Vagina (tissue), 2 donors: ENCODE measurements around the gene HES7. TPM values are rescaled to one million over a fixed set of nuclear protein-coding genes. Genes with fewer than 3 reads are reported as not detected.

ENCODE experiments used
- DNase-seq, 2 donors: peaks; one replicate each; pipeline ENCODE4 v3.0.0-alpha.2; 2017; ENCODE audit errors: extremely low spot score in 2 of 2
- H3K27ac ChIP-seq: fragments of 200-600 bp; sonication (generic); one replicate; pipeline ENCODE4 v1.5.1; 2019
- H3K27me3 ChIP-seq: fragments of 200-600 bp; sonication (generic); one replicate; pipeline ENCODE4 v1.5.1; 2019
- H3K36me3 ChIP-seq, 2 donors: fragments of 200-600 bp; sonication (generic); one replicate each; pipeline ENCODE4 v1.5.1; 2017 to 2019
- H3K4me1 ChIP-seq: fragments of 200-600 bp; sonication (generic); one replicate; pipeline ENCODE4 v1.5.1; 2019
- H3K4me3 ChIP-seq, 2 donors: fragments of 200-600 bp; sonication (generic); 1 replicate in 1 of 2; 2 replicates in 1 of 2; pipeline ENCODE4 v1.5.1; 2016 to 2019
- H3K9me3 ChIP-seq: fragments of 200-600 bp; sonication (generic); one replicate; pipeline ENCODE4 v1.5.1; 2019
- CTCF ChIP-seq, 3 experiments: fragments of 450-650 bp in 2 of 3; fragments of 200-600 bp in 1 of 3; sonication (generic) in 1 of 3; IDR thresholded peaks; one replicate each; pipeline ENCODE4 v1.5.1; 2017 to 2019; ENCODE audit warnings: antibody characterized with exemption in 3 of 3, mild to moderate bottlenecking in 2 of 3, moderate library complexity in 2 of 3
- POLR2A ChIP-seq, 2 donors: fragments of 450-650 bp; IDR thresholded peaks; one replicate each; pipeline ENCODE4 v1.6.1; 2017; ENCODE audit warnings: antibody characterized with exemption in 2 of 2, mild to moderate bottlenecking in 2 of 2, moderate library complexity in 2 of 2
- POLR2AphosphoS5 ChIP-seq, 2 donors: sonication (generic); formaldehyde crosslinking; IDR thresholded peaks; one replicate each; pipeline ENCODE4 v1.9.0; 2017; ENCODE audit warnings: antibody characterized with exemption in 2 of 2, mild to moderate bottlenecking in 2 of 2, low read depth in 1 of 2; ENCODE audit not compliant: insufficient read depth in 1 of 2
- intact Hi-C: fragments of 100-400 bp; cut with DNase I; formaldehyde crosslinking; loops from one replicate; pipeline ENCODE4 v1.15.1; 2023
- total RNA-seq: library from RNA; depleted of rRNA; stranded (reverse); fragments of >200 nt; gene quantifications from one replicate; pipeline ENCODE4 v1.2.3, GENCODE V29; 2016

HES7 gene
- total RNA-seq, 1 donor from 2014 or later: not detected

GRCh38 chr17:8100763-8101162 is 23.1 kb downstream of the HES7 start:
- Histone ChIP-seq H3K27ac (no peak overlapping the region), H3K9me3 (no peaks in the 10 kb centered on the region), H3K4me3 (no peak overlapping the region), H3K27me3 (no peaks in the 10 kb centered on the region), H3K4me1 (no peaks in the 10 kb centered on the region), H3K36me3 (no peaks in the 10 kb centered on the region)
- no peak for DNase-seq
- no peak for TF ChIP-seq POLR2AphosphoS5 (IDR thresholded peaks at IDR 0.05; ENCODE audit: insufficient read depth in 1 of 2, low read depth in 1 of 2)
- no peak for TF ChIP-seq CTCF (IDR thresholded peaks at IDR 0.05)
- no peak for TF ChIP-seq POLR2A (IDR thresholded peaks at IDR 0.05)
- intact Hi-C loops: no loop called here

GRCh38 chr17:8100111-8100510 is 23.8 kb downstream of the HES7 start:
- no peak for TF ChIP-seq POLR2A (IDR thresholded peaks at IDR 0.05)
- TF ChIP-seq POLR2AphosphoS5 (IDR thresholded peaks at IDR 0.05; ENCODE audit: insufficient read depth in 1 of 2, low read depth in 1 of 2): no peak
- TF ChIP-seq CTCF (IDR thresholded peaks at IDR 0.05): no peak
- Histone ChIP-seq H3K4me3 (no peak overlapping the region), H3K9me3 (no peaks in the 10 kb centered on the region), H3K27me3 (no peaks in the 10 kb centered on the region), H3K27ac (no peak overlapping the region), H3K4me1 (no peaks in the 10 kb centered on the region), H3K36me3 (no peaks in the 10 kb centered on the region)
- intact Hi-C loops: no loop called here
- DNase-seq: no peak

- Histone ChIP-seq H3K27me3 (no peaks in the 10 kb centered on the region), H3K4me1 (no peaks in the 10 kb centered on the region), H3K36me3 (no peaks in the 10 kb centered on the region), H3K9me3 (no peaks in the 10 kb centered on the region), H3K4me3 (no peak overlapping the region), H3K27ac (no peak overlapping the region)
- no peak for DNase-seq
- TF ChIP-seq CTCF (IDR thresholded peaks at IDR 0.05) (no peak), POLR2A (IDR thresholded peaks at IDR 0.05) (no peak), POLR2AphosphoS5 (IDR thresholded peaks at IDR 0.05; ENCODE audit: insufficient read depth in 1 of 2, low read depth in 1 of 2) (no peak)
- intact Hi-C loops: loop anchor here (10.0 kb wide), 1 partner anchor 198 kb away; the partner anchor contains the start of gene SLC25A35
Observed at GRCh38 chr17:8096541-8096940, 27.4 kb downstream of the HES7 start.

- H3K9me3 ChIP-seq: no peaks in the 10 kb centered on the region
- no peak overlapping the region for H3K27ac ChIP-seq
- H3K27me3 ChIP-seq: no peaks in the 10 kb centered on the region
- no peaks in the 10 kb centered on the region for H3K4me1 ChIP-seq
- intact Hi-C loops: loop anchor here (10.0 kb wide), 1 partner anchor 199 kb away; the partner anchor contains the start of gene SLC25A35
- DNase-seq: no peak
- no peak for TF ChIP-seq CTCF (IDR thresholded peaks at IDR 0.05)
- no peak for TF ChIP-seq POLR2AphosphoS5 (IDR thresholded peaks at IDR 0.05; ENCODE audit: insufficient read depth in 1 of 2, low read depth in 1 of 2)
- no peak for TF ChIP-seq POLR2A (IDR thresholded peaks at IDR 0.05)
- no peak overlapping the region for H3K4me3 ChIP-seq
- no peaks in the 10 kb centered on the region for H3K36me3 ChIP-seq
Observed at GRCh38 chr17:8095361-8095760, 28.5 kb downstream of the HES7 start.

- no peak overlapping the region for H3K4me3 ChIP-seq
- no peaks in the 10 kb centered on the region for H3K4me1 ChIP-seq
- H3K9me3 ChIP-seq: no peaks in the 10 kb centered on the region
- no peaks in the 10 kb centered on the region for H3K36me3 ChIP-seq
- no peak for DNase-seq
- no peak overlapping the region for H3K27ac ChIP-seq
- intact Hi-C loops: loop anchor here (10.0 kb wide), 1 partner anchor 204 kb away; the partner anchor contains the start of gene SLC25A35
- no peaks in the 10 kb centered on the region for H3K27me3 ChIP-seq
- TF ChIP-seq POLR2A (IDR thresholded peaks at IDR 0.05) (no peak), POLR2AphosphoS5 (IDR thresholded peaks at IDR 0.05; ENCODE audit: insufficient read depth in 1 of 2, low read depth in 1 of 2) (no peak), CTCF (IDR thresholded peaks at IDR 0.05) (no peak)
Observed at GRCh38 chr17:8091033-8091687, 32.7 kb downstream of the HES7 start.
